GM19351 (cell line): ENCODE results near the gene PHACTR3.

Experiments
- ATAC-seq: cut with Tn5 transposase; IDR thresholded peaks from one replicate; pipeline ENCODE4 v1.9.1; 2021; ENCODE audit warnings: mild to moderate bottlenecking, moderate library complexity; ENCODE audit not compliant: unreplicated experiment

PHACTR3 gene

GRCh38 chr20:59724457-59725366 is 120.4 kb downstream of the PHACTR3 start:
- no peak for ATAC-seq

DNA sequence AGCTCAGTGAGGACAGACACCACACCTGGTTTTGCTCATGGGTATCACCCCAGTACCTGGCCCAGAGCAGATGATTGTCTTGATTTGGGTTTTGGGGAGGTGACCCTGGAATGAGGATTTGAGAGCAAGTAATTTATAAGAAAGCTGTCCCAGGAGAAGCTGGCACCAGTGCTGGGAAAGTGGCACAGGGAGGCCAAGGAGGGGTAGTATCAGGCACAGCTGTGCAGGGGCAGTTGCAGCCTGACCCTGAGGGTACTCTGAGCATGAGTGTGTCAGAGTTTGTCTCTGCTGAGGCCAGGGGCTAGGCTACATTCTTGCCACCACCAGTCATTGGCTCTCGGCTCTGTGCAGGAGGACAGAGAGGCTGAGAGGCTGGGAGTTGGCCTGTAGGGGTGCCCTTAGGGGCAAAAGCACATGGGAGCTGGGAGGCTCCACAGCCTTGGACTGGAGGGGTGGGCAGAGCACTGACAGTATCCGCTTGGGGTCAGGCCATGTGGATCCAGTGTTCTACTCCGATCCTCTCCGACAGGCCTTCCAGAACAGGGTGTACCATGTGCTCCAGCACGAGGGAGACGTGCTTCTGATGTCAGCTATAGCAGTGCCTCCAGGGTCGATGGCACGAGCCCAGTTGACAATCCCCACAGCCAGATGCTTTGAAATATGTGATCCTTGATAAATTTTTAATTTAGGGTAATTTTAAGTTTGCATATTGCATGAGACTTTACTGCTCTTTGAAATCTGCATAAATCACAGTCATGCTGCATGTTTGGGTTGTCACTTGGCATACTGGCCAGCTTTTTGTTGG is 121.3 kb downstream of the PHACTR3 start:
- ATAC-seq: no peak

GRCh38 chr20:59726281-59726595 is 121.9 kb downstream of the PHACTR3 start:
- no peak for ATAC-seq

GRCh38 chr20:59728722-59729430 is 124.5 kb downstream of the PHACTR3 start:
- no peak for ATAC-seq

GRCh38 chr20:59729506-59729905 is 125.2 kb downstream of the PHACTR3 start:
- no peak for ATAC-seq

DNA sequence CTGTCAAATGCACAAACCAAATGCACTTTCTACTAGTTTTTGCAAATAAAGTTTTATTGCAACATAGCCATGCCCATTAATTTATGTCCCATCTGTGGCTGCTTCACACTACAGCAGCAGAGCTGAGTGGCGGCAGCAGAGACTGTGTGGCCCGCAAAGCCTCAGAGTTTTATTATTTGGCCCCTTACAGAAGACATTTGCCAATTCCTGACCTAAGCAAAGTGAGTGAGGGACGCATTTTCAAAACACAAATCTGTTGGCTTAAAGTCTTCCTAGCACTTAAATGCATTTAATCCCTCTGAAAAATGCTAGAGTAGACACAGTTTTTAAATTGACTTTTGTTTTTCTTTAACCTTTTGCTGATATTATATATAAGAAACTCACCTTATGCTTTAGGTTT is 126.4 kb downstream of the PHACTR3 start:
- ATAC-seq: no peak

DNA sequence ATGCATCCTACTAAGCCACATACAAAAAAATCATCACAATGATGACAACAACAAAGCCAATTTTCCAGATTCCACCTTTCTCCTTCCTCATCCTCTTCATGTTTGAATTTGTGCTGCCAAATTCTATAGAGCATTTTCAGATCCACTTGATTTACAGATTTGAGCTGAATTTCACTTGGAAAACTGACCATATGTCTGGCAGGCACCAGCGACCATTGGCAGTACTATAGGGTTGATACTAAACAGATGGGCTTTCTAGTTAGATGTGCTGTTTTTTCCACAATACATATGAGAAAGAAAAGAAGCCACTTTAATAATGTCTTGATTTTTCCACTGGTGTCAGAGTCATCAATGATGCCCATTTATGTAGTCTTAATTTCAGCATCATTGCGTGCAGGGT is 127.0 kb downstream of the PHACTR3 start:
- ATAC-seq: no peak

DNA sequence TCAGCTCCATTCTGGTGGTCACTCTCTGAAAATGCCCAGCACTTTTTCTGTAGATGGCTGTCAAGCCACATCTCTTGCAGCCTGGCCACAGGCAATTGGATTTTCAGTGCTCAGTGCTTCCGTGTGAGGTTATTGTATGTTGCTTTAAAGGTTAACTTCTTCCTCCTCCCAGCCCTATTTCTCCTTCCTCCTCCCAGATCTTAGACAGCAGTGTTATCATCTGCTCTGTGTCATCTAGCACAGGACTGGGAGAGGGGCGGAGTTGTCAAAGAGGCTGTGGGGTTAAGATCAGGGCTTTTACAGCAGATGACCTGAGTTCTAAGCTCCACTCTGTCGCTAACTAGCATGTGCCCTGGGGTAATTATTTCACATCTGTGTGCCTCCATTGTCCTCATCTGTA is 129.0 kb downstream of the PHACTR3 start:
- ATAC-seq: no peak

- no peak for ATAC-seq
These were observed 131.1 kb downstream of the PHACTR3 start for GRCh38 chr20:59735486-59735885.

- no peak for ATAC-seq
These were observed 131.6 kb downstream of the PHACTR3 start for GRCh38 chr20:59735917-59736316.

DNA sequence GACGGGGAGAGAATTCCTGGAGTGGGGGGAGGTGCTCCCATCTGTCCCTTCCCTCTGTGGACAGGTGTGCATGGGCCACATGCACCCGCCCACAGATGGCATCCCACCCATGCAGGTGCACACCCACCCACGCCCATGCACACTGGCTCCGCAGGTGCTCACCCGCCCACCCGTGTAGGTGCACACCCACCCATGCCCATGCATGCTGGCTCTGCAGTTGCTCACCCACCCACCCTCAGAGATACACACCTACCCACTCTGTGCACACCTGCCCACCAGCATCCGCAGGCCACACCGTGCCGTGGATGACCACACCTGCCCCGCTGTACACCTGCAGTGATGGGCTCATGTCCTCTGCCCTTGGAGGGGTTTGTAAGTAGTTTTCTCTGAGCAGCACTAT is 132.0 kb downstream of the PHACTR3 start:
- no peak for ATAC-seq

DNA sequence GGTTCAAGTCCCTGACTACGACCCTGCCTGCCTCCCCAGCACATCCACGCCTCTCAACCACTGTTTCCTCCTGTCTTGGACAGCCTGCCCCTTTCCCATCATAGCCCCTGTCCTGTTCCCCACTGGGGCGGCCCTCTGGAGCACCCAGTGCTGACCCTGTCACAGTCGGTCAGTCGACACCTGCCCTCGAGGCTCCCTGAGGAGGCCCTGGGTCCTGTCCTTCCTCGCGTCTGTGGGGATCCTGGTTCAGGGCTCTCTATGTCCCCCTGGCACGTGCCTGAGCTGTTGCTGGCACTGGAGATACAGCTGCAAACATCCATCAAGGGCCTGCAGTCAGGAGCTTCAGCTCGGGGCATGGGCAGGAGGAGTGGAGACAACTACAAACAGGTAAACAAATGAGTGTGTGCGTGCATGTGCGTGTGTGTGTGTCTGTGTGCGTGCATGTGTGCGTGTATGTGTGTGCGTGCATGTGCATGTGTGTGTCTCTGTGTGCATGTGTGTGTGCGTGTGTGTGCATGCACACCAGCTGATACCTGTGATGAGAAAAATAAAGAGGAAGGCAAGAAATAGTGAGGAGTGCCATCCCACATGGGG is 132.8 kb downstream of the PHACTR3 start:
- no peak for ATAC-seq

DNA sequence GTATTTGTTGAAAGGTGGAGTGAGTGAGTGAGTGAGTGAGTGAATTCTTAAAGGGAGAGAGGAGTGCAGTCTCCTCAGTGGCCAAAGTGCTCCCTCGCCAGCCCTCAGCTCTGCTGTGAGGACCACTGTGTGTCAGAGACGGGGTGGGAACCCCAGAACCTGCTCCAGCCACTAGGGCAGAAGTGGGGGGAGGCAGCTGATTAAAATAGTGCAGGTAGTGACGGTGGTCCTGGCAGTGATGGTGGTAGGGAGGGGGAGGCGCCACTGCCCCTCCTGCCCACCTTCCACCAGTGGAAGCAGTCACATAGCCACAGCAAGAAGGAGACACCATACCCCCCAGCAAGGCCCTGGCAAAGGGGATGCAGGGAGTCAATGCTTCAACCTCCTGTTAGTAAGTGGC is 133.5 kb downstream of the PHACTR3 start:
- ATAC-seq: no peak

DNA sequence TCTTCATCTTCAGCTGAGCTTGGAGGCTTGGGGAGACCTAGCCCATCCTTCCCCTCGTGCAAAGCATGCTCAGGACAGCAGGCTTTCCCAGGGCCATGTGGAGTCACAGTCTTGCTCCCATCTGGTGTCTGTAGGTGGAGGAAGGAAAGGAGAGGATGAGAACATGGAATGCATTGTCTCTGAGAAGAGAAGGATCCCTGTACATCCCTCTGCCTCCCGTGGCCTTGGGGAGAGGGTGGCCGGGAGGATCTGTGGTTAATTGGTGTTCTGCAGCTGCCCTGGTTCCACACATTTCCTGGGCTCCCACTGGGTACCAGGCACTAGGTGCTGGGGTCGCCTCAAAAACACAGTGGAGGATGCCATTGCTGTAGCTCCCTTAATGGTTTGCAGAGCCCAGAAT is 134.5 kb downstream of the PHACTR3 start:
- ATAC-seq: no peak

- ATAC-seq: no peak
These were observed 136.3 kb downstream of the PHACTR3 start for GRCh38 chr20:59740621-59741020.

DNA sequence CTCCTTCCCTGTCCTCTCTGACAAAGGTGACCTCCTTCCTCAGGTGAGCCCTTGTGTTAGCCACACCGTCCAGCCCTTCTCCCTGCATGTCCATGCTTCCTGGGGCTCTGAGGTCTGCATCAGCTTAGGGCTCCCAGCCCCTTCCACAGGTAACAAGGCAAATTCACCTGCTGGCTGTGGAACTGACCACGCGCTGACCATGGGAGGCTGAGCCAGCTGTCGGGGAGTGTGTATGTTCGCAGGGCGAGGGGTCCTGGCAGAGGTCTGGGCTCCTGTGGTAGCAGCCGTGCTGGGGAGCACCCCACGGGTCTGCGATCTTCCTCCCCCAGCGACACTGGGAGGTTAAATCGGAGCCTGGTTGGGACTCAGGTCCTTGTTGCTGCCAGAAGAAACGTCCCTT is 136.7 kb downstream of the PHACTR3 start:
- no peak for ATAC-seq

- no peak for ATAC-seq
These were observed 138.2 kb downstream of the PHACTR3 start for GRCh38 chr20:59742351-59743095.

- ATAC-seq: no peak
These were observed 139.0 kb downstream of the PHACTR3 start for GRCh38 chr20:59743308-59743707.

DNA sequence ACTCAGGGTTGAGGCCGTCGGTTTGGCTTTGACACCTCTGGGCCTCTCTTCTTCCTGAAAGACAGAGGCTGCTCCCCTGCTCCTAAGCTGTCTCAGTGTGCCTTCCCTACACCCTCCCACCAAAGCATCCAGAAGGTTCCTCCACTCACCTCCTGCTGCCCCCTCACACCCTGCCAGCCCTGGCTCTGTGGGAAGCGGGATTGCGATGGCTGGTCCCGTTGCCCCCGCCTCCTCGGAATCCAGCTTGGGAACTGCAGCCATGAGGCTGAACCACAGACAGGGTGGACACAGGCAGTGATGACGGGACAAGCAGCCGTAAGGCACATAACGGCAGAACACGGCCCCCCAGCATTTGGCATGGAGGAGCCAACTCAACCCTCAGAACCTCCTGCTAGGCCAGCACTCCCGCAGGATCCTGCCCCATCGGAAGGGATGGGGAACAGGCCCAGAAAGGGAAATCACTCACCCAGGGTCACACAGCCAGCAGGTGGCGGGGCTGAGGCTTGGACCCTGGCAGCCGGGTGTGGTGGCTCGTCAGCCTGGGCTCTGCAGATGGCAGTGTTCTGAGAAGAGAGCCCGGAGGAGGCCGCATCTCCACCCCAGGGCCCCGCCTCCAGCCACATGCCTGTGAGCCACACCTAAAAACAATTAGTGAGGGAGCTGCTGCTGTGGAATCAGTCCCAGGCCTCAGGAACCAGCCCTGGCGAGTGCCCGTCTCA is 139.6 kb downstream of the PHACTR3 start:
- no peak for ATAC-seq

DNA sequence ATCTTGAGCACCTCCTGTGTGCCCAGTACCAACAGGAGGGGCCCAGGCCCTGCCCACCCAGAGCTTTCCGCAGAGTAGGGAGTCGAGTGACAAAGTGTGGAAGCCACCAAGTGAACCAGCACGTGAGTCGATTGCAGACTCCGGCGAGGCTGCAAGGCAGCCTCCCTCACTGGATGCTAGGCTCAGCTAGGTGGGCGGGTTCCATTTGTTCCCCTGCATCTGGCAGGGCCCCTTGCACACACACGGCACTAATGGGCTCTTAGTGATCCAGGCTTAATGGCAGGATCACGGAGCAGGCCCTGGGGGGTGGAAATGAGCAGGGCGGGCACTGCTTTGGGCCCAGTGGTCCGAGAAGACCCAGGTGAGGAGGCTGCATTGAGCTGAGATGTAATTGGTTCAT is 140.4 kb downstream of the PHACTR3 start:
- ATAC-seq: no peak
